Thyroid gland (tissue), 4 donors: ENCODE measurements around the gene ARHGEF4.

Source experiments
- CTCF ChIP-seq, 6 experiments: fragments of 200-600 bp in 3 of 6; fragments of 450-650 bp in 3 of 6; sonication (generic) in 3 of 6; IDR thresholded peaks; one replicate each; pipeline ENCODE4 v1.5.1; 2016 to 2019; ENCODE audit warnings: antibody characterized with exemption in 6 of 6, mild to moderate bottlenecking in 2 of 6, inconsistent platforms in 1 of 6, moderate library complexity in 1 of 6
- POLR2A ChIP-seq, 2 donors: fragments of 450-650 bp; IDR thresholded peaks; one replicate each; pipeline ENCODE4 v1.6.1; 2017; ENCODE audit warnings: antibody characterized with exemption in 2 of 2, mild to moderate bottlenecking in 2 of 2, moderate library complexity in 1 of 2

- TF ChIP-seq CTCF (IDR thresholded peaks at IDR 0.05) (peak in 4 of 6 experiments; percentile 27 to 56 (median 46)), POLR2A (IDR thresholded peaks at IDR 0.05) (peak in 1 of 2 donors; percentile 27)
Observed at GRCh38 chr2:130819608-130820278, 17.0 kb upstream of the ARHGEF4 start.
